Measurements from ENCODE around the gene LURAP1L. TPM values are rescaled to one million over a fixed set of nuclear protein-coding genes. Genes with fewer than 3 reads are reported as not detected.

Gene LURAP1L
- total RNA-seq, 1 experiment from 2014 or later = 0.13 TPM

DNA sequence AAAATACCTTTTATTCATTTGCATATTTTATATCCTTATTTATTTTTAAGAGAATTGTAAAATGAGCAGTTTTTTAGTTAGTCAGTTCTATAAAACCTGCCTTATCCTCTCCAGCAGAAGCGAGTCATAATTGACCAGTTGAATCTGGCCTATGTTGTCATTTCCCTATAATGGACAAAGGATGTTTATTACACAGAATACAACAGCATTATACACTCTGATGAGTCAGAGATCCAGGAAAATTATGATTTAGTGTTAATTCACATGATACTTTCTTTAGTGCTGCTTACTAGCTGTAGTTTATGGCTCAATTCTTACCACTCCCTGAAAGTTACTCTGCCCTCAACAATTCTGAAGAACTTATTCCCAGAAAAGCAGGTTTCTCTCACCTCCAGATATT lies 26.8 kb upstream of the LURAP1L start:
- H4K5ac ChIP-seq (ENCODE audit: insufficient read length, low read depth, low read length) = no peak overlapping the region
- H2AFZ ChIP-seq (ENCODE audit: low read length) = no peak overlapping the region
- Mint-ChIP-seq H3K9me3 (no peaks in the 10 kb centered on the region), H3K27me3 (ENCODE audit: low read depth) (no peaks in the 10 kb centered on the region; the same call in 1 of the 2 replicates), H3K36me3 (ENCODE audit: insufficient read depth in 1 of 3, low read depth in 3 of 3) (no peaks in the 10 kb centered on the region), H3K27ac (no peak overlapping the region), H3K4me1 (no peaks in the 10 kb centered on the region), H3K4me3 (no peak overlapping the region)
- no peaks in the 10 kb centered on the region for H3K4me1 ChIP-seq (ENCODE audit: insufficient read depth, low read length)
- no peaks in the 10 kb centered on the region for H3K23me2 ChIP-seq (ENCODE audit: insufficient read length, low read depth, low read length, poor library complexity, severe bottlenecking)
- no CpG with 5 or more reads among the region's 1 CpG for WGBS (ENCODE audit: extremely low coverage, insufficient read length, low lambda C conversion rate)
- H2BK120ac ChIP-seq (ENCODE audit: low read depth, low read length, poor library complexity, severe bottlenecking) = no peak overlapping the region
- H2BK15ac ChIP-seq (ENCODE audit: low read depth, low read length) = no peak overlapping the region
- H2BK20ac ChIP-seq (ENCODE audit: low read depth, low read length, poor library complexity, severe bottlenecking) = no peak overlapping the region
- no peak overlapping the region for H4K91ac ChIP-seq (ENCODE audit: insufficient read length, low read depth, low read length)
- TF ChIP-seq, protein P1, sequence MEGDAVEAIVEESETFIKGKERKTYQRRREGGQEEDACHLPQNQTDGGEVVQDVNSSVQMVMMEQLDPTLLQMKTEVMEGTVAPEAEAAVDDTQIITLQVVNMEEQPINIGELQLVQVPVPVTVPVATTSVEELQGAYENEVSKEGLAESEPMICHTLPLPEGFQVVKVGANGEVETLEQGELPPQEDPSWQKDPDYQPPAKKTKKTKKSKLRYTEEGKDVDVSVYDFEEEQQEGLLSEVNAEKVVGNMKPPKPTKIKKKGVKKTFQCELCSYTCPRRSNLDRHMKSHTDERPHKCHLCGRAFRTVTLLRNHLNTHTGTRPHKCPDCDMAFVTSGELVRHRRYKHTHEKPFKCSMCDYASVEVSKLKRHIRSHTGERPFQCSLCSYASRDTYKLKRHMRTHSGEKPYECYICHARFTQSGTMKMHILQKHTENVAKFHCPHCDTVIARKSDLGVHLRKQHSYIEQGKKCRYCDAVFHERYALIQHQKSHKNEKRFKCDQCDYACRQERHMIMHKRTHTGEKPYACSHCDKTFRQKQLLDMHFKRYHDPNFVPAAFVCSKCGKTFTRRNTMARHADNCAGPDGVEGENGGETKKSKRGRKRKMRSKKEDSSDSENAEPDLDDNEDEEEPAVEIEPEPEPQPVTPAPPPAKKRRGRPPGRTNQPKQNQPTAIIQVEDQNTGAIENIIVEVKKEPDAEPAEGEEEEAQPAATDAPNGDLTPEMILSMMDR (conservative IDR thresholded peaks at IDR 0.05) = no peak
- no peaks in the 10 kb centered on the region for H3K79me2 ChIP-seq (ENCODE audit: insufficient read depth, low read length)
- H2BK12ac ChIP-seq (ENCODE audit: insufficient read length, low read depth, low read length) = no peak overlapping the region
- H3K56ac ChIP-seq (ENCODE audit: insufficient read length, low read depth, low read length) = no peak overlapping the region
- H2AK5ac ChIP-seq (ENCODE audit: insufficient read length, low read length) = no peak overlapping the region
- no peak overlapping the region for H3K27ac ChIP-seq (ENCODE audit: insufficient read length, low read depth, low read length)
- DNase-seq = no peak
- H3K27me3 ChIP-seq (ENCODE audit: insufficient read depth, low read length) = no peaks in the 10 kb centered on the region
- H3K9ac ChIP-seq (ENCODE audit: extremely low read depth, insufficient read length, low read length) = no peak overlapping the region
- H3K23ac ChIP-seq (ENCODE audit: insufficient read length, low read depth, low read length) = no peak overlapping the region
- no peak overlapping the region for H3K4me2 ChIP-seq (ENCODE audit: insufficient read depth, insufficient read length, low read length)
- H2BK5ac ChIP-seq (ENCODE audit: insufficient read length, low read length) = no peak overlapping the region
- H3K18ac ChIP-seq (ENCODE audit: insufficient read length, low read depth, low read length) = no peak overlapping the region
- H3K4ac ChIP-seq (ENCODE audit: low read depth, low read length) = no peak overlapping the region
- H3K14ac ChIP-seq (ENCODE audit: insufficient read depth, low read length) = no peak overlapping the region
- H4K20me1 ChIP-seq (ENCODE audit: control insufficient read depth, insufficient read depth, insufficient read length) = no peaks in the 10 kb centered on the region
- no peak overlapping the region for H3T11ph ChIP-seq (ENCODE audit: low read length)
- H3K9me3 ChIP-seq (ENCODE audit: control insufficient read depth, low read depth, low read length) = no peaks in the 10 kb centered on the region
- H4K8ac ChIP-seq (replicated peaks; ENCODE audit: insufficient read length, low read depth, low read length) = no peak overlapping the region
- no peaks in the 10 kb centered on the region for H3K79me1 ChIP-seq (ENCODE audit: insufficient read depth, low read depth, low read length, poor library complexity, severe bottlenecking)

Measured in H9 (cell line).